Body of pancreas (tissue), 4 donors: ENCODE measurements around the gene GPR18.

Source experiments
- CTCF ChIP-seq, 7 experiments: fragments of 450-650 bp in 4 of 7; fragments of 200-600 bp in 3 of 7; sonication (generic) in 3 of 7; IDR thresholded peaks; one replicate each; pipeline ENCODE4 v1.5.1; 2016 to 2019; ENCODE audit warnings: antibody characterized with exemption in 7 of 7
- POLR2A ChIP-seq, 3 donors: fragments of 450-650 bp; IDR thresholded peaks; one replicate each; pipeline ENCODE4 v1.6.1; 2016; ENCODE audit warnings: antibody characterized with exemption in 3 of 3, mild to moderate bottlenecking in 2 of 3

GRCh38 chr13:99297331-99297730, 39.2 kb upstream of the GPR18 start:
- TF ChIP-seq POLR2A (IDR thresholded peaks at IDR 0.05): no peak
- no peak for TF ChIP-seq CTCF (IDR thresholded peaks at IDR 0.05)
